ENCODE measurements around the gene SCRN2.
A peak's percentile ranks its signal among the peaks of the same experiment; 100 is the strongest.

SCRN2 gene

DNA sequence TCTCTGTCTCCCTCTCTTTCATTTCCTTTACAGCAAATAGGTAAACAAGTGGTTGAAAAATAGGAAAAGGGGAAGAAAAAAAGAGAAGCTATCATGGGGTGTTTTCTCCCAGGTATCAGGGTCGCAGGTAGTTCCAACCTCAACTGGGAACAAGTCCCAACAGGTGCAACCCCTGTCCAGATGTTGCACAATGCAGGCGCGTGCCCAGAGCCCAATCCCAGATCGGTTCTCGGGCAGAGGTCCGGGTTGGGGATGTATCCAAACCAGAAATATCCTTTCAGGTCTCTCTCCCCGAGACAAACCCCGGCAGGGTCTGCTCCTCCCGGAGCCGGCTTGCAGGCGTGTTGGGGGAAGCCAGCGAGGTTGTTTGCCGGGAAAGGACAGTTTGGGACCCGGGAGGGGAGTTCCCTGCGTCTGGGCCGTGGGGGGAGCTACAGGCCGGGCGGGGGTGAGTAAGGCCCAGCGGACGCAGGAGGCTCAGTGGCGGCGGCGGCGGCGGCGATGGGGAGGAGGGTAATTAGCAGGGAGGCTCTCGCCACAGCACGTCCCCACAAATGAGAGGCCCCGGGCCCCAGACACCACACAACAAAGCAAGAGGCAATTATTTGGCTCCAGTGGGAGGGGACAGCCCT, 31.1 kb upstream of the SCRN2 start:
- no peak for DNase-seq (ENCODE audit: low read depth in 3 of 3)

DNA sequence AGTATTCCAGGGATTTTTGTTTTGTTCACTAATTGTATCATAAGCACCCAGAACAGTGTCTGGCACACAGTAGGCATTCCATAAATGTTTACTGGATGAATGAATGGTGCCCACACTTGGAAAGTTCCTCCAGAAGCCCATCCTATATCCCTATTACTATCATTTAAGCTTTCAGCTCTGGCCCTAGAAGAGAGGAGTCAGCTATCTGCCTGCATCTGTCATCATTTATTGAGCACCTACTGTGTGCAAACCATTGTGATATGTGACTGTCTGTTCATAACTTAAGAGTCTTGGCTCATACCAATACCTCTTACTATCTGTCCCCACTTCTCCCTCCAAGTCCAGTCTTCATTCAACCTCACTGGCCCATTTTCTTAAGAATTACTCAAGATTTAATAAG, 30.0 kb upstream of the SCRN2 start:
- no peak for DNase-seq (ENCODE audit: low read depth in 3 of 3)

DNA sequence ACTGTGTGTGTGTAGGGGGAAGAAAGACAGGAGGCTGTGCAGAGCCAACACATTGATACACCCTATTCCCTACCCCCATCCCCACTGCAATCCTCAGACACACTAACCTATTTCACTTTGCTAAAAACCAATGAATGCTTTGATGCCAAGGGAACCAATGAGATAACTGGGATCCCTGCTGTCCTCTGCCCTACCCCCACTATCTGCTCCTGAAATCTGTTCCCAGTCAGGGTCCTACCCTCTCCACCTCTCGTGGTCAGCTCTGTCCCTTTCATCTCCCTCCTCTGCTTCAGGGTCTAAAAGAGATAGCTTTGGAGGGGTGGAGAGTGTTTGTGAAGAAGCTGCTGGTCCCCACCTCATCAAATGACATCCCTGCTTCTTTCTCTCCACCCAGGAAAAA, 29.0 kb upstream of the SCRN2 start:
- no peak for DNase-seq (ENCODE audit: low read depth in 3 of 3)

DNA sequence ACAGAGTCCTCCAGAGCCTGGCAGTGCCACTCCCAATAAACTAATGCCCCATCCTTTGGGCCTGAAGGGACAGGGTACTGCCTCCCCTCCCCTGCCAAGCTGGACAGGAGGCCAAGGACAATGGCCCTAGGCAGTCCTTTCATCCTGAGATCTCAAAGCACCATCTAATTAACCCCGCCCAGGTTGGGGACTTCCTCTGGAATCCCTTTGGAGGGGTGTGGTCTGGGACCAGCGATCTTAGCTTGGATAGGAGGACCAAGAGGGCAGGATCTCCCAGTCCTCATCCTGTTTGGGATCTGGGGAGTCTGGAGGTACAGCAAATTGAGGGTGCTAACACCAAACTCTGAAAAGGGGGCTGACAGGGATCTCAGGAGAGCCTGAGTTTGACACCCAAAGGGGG, 28.0 kb upstream of the SCRN2 start:
- no peak for DNase-seq (ENCODE audit: low read depth in 3 of 3)

DNA sequence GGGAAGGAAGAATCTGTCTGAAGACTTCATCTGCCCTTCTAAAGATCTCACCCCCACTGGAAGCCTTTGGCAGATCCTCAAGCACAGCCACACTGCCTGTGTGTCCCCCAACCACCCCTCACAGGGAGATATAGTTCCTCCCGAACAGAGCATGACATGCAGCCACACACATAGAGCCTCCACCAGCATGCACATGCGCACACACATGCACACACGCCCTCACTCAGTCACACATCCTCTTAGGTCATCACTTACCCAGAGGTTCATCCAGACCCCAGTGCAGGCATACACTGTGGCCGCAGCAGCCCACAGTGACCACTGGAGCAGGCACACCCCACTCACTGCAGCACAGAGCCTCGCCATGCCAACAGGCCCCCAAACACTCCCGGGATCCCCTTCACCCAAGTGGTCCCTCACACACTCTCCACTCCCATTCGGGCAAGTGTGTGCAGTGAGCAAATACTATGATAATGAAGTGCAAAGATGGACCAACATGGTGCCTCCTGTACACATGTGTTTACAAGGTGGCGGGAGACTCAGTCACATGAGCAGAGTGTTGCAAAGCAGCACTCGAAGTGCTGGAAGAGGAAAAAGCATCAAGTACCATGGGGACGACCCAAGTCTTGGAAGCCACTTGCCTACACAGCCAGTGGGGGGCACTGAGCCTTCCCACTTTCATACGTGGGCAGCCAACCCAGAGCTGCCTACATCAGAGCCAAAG, 26.9 kb upstream of the SCRN2 start:
- no peak for DNase-seq (ENCODE audit: low read depth in 3 of 3)

DNA sequence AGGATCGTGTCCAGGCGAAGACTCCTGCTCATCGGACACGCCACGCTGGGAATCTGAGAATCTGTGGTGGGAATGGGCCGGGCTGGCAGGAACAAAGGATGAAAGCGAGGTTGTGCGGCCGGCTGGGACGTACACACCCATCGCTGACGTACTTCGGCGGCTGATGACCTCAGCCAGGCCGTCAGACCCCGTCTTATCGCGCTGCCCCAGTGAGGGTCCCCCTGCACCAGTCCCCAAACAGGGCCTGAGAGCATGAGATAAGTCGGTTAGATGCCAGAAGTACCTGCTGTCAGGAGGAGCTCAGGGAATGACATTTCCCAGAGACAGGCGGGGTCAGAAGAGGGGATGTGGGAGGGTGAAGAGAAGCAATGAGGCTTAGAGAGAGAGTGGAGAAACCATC, 25.9 kb upstream of the SCRN2 start:
- no peak for DNase-seq (ENCODE audit: low read depth in 3 of 3)

DNA sequence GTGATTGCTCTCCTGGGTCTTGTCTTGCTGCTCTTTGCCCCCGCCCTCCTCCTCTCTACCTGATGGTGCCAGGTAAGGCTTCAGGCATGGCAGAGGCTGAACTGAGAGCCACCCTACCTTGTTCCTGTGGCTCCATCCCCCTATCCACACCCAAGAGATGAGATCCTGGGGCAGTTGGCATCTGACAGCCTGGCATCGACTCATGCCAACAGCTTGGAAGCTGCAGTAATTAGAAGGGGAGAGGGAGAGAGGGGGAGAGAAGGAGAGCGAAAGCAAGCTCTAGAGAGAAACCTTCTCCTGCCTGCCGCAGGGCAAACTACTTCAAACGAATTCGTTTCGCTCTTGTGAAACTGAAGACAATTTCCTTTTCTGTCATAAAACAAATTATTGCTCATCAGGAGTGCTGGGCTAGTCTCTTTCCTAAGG, 23.7 kb upstream of the SCRN2 start:
- no peak for DNase-seq (ENCODE audit: low read depth in 3 of 3)

DNA sequence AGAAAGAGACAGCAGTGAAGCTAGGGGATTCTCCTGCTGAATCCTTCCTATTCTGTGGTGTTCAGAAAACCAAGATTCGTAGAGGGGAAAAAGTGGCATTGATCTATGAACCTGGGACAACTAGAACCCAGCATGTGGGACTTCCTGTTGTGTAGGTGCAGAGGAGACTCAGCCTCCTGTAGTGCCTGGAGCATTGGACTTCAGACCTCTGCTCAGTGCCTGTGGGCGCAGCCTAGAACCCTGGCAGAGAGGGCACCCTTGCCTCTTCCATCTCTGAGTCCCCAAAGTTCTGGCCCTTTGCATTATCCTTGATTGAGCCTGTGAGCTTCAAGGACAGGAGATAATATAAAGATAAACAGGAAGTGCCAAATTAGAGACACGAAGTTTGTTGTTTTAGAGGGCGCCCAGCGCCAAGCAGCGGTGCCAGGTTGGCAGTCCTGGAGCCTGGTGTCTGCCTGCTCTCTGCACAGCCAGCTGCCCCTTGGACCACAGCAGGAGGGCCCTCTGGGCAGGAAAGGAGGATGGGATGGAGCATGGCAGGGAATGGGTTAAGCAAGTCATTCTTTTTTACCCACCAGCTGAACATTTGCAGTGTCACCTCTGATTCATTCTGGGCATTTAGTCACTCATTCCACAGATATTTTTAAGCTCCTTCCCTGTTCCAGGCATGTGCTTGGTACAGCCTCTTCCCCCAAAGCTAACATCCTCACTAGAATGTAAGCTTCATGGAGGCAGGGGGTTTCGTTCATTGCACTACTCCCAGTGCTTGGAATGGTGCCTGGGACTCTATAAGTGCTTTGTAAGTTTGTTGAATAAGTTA, 21.8 kb upstream of the SCRN2 start:
- no peak for DNase-seq (ENCODE audit: low read depth in 3 of 3)

DNA sequence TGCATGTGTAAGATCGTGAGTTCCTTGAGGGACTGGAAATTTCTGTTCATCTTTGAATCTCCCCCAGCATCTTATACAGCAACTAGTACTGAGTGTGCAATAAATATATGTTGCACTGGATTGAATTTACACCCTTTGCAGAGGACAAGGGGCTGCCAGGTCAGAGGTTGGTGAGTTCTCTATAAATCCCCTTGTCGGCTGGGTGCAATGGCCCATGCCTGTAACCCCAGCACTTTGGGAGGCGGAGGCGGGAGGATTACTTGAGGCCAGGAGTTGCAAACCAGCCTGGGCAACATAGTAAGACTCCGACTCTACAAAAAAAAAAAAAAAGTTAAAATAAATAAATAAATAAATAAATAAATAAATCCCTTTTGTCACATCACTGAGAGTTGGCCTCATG, 19.3 kb upstream of the SCRN2 start:
- no peak for DNase-seq (ENCODE audit: low read depth in 3 of 3)

DNA sequence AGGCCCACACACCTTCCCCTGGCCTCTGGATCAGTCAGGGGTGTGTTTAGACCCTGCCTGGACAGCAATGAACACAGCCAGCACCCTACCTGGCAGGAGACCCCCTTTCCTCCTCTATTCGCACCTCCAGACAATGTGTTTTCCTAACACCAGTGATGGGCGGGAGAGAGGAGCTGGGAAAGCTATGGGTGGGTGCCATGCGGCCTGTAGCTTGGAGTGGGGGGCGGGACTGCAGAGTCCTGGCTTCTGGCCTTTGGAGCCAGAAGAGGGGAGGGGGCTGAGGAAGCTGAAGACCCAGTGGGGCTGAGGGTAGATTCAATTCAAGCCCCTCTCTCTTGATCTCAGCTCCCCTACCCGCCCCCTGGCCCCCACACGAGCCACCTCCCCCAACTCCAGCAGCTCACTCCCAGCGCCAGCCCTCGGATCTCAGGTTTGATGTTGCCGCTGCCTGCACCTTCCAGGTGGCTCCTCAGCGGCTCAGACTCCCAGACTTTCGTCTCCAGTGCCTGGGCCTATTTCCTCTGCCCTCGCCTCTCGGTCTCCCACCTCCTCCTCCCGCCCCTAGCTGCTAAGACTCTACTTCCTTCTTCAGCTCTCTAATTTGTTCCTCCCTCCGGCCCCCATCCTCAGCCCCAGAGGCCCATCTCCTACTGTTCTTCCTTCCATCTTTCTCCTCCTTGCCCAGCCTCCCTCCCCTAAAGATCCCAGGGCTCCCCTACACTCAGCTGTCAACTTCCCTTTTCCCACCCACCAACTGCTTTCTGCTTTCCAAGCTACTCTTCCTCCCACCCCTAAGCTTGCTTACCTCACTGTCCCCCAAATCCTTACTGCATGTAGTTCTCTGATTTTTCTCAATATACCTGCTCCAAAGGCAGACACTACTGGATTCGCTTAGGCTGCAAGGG, 16.7 kb upstream of the SCRN2 start:
- no peak for DNase-seq (ENCODE audit: low read depth in 3 of 3)

DNA sequence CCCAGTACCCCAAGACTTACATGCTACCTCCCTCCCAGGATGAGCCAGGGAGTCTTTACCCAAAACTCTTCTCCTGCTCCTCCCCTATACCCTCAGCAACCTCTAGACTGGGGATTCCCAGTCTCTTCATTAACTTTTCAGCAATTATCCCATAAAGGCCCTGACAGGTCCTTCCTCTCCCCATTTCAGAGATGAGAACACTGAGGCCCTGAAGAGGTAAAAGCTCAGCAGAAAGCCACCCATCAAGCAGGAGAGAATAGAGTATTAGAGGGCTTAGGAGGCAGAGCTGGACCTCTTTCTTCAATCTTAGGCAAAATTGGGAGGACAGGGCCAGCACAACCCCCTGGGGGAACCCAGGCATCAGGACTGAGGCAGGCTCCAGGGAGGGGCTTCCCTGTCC, 15.8 kb upstream of the SCRN2 start:
- no peak for DNase-seq (ENCODE audit: low read depth in 3 of 3)

DNA sequence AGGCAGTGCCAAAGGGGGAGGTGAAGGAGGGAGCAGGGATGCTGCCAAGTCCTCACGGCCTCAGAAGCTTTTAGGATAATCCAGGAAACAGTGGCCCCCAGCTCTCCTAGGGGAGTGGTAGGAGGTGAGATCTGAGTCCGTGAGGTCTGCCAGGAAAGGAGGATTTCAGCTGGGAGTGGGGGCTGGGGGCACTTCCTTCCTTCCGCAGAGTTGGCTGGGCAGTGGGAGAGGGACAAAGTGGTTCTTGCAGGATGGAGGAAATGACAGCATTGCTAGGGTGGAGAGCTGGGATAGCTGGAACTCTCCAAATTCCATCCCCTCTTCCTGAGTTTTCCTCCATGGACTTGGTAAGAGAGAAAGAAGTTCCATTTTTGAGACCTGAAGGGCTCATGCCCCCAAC, 14.7 kb upstream of the SCRN2 start:
- no peak for DNase-seq (ENCODE audit: low read depth in 3 of 3)

DNA sequence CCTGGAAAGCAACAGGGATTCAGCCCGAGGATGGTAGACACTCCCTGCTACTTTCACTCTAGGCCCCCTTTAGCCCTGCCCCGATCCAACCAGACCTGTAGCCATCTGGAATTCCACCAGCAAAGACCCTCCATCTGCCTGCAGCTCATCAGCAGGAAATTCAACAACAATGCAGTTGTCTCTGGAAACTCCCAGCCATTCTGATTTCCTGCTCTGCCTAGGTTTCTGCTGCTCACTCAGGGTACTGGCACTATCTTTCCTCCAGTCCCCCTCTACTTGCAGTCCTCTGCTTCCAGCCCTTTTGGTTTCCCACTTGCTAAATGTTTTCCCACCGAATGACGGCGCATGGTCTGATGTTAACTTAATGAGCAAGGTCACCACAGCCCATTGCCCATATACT, 12.5 kb upstream of the SCRN2 start:
- DNase-seq (ENCODE audit: low read depth in 3 of 3) = no peak

DNA sequence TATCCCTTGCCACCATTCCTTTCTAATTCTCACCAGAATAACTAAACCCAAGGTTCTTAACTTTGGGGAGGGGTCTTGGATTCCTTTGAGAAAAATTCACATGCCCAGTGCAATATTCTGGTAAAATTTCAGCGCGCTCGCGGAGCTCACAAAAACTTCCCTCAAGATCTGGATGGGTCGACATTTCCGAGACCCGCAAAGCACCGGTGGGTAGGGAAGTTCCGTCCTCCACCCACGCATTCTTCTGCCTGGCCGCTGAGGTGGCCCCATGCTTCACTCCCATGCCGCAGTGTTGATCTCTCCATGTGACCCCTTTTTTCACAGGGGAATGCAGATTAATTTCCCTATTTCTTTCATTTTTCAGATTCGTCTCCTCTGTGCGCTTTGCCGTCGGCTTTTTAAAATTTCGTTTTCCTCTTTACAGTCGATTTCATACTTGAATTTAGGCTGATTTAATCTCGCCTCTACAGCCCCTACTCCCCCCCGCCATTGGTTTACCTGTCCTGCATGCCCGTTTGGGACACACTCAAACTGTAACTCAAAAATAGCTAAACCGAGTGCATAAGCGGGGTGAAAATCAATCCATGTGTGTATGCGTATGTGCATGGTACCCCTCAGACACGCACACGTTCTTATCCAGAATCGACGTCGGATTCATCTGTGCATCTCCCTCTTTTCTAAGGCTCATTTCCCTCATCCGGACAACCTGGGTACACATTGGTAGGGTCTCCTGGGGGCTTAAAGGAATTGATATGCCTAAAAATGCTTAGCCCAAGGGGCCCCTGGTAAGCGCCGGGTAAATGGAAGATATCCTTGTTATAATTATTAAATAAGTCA, 11.3 kb upstream of the SCRN2 start:
- DNase-seq (ENCODE audit: low read depth in 3 of 3) = no peak

DNA sequence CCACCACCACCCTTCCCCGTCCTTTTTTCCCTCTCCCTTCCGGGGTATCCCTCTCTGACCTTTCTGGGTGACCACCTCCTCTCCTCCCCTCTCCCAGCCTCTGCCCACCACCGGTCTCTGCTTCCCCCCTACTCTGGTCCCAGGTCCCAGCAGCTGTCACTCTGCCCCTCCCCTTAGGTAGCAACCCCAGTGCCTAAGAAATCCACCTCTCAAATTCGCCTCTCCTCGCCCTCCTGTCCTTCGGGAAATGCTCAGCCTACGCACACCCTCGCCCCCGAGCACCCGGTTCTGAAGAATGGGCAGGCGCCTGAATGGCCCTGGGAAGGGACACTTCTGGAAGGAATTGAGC, 10.7 kb upstream of the SCRN2 start:
- DNase-seq (ENCODE audit: low read depth in 3 of 3) = no peak

DNA sequence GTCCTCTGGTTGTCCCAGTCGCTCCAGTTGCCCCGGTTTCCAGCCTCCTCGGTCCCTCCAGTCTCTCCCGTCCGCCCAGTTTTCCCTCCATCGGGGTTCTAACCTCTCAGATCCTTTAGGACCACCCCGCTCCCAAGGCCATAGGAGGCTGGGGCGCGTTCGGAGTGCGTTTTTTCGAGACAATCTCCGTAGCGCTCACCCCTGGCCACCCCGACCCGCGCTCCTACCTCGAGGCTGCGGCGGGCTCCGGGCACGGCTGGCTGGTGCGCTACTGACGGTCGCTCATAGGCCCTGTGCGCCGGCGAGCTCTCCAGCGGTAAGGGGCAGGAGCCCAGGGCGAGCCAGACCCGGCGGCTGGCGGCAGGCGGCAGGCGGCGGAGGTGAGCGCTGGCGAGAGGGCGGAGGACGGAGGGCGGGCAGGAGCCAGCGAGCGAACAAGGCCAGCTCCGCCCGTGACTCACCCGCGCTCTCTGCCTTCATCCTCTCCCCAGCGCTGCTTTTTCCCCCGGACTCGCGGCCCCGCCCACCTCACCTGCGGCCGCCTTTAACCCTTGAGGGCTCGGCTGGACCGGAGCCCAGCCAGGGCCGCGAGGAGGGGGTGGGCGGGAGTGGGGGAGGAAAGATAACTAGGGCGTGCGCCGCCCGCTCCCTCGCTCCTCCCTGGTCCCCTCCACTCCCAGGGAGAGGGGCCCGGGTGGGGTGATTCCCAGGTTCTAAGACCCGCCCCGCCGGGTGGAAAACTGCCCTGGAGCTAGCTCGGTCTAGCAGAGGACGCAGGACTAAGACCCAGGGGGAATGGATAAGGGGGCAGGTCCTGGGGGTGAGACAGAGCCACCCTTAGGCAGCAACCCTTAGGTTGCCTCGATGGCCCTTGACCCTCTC, 9.9 kb upstream of the SCRN2 start, which contains the start of gene SP6:
SP6 (minus strand) TSS at position 472 of the 882 bp plus-strand sequence. CDS start 2,734 bp downstream, outside the sequence.
- DNase-seq (ENCODE audit: low read depth in 3 of 3) = peak in 2 of 3 experiments; percentile 36 to 79

DNA sequence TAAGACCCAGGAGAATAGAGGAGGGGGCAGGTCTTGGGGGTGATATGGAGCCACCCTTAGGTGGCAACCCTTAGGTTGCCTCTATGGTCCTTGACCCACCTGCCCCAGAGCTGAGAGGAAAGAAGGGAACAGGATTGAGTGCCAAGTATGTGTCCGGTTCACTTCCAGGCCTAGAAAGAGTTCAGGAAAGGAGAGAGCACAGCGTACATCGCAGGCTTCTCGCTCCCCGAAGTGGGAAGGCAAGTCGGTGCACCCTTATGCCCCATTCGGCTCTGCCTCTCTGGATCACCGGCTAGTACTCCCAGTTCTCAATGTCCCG, 9.3 kb upstream of the SCRN2 start:
- no peak for DNase-seq (ENCODE audit: low read depth in 3 of 3)

DNA sequence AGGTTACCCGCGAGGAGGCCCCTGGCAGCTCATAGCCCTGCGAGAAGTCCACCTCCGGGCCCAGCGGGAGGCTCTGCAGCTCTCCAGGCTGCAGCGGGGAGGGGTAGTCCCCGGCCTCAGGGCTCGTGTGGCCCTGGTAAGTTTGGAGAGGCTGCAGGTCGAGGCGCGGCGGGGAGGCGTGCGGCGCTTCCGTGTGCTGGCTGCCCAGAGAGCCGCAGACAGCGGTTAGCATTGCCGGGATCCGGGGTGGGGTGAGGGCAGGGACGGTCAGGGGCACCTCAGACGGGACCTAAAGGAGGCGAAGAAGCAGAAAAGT, 7.1 kb upstream of the SCRN2 start:
- DNase-seq (ENCODE audit: low read depth in 3 of 3) = no peak

DNA sequence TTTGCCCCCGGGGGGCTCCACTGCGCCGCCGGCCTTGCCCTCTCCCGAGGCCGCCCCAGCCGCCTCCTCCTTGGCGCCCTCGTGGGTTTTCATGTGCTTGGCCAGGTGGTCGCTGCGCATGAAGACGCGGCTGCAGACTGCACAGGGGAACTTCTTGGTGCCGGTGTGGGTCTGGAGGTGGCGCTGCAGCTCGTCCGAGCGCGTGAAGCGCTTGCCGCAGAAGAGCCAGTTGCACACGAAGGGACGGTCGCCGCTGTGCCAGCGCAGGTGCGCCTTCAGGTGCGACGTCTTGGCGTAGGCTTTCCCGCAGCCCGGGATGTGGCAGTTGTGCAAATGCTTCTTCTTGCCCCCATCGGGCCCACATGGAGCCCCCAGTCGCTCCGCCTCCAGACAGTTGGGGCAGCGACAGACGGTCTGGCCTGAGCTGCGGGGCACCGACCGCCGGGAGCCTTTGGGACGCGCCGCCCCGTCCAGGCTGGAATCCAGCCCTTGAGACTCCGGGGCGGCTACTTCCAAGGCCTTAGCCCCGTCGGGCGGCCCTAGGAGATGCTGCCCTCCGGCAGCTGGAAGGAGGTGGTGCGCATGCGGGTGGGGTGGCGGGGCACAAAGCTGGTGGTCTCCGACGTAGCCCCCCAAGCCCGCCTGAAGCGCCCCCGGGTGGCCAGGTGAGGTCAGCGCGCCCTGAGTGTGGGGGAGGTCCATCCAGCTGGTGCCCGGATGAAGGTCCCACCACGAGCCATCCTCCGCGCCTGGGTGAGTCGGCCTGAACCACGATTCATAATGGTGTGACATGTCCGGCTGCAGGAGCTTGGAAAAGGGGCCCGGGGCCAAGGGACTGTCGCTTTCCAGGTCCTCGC, 6.5 kb upstream of the SCRN2 start:
- no peak for DNase-seq (ENCODE audit: low read depth in 3 of 3)

All from stimulated activated CD4-positive, alpha-beta T cell treated with anti-CD3 and anti-CD28 coated beads, TNF-alpha, amount 100 ng/mL, for 24 hours (primary cell).